Astrocyte of the spinal cord (primary cell): ENCODE measurements around the gene SELENOO.

ENCODE experiments used
- DNase-seq: peaks from one replicate; pipeline ENCODE4 v3.0.0; 2011; ENCODE audit warnings: low read depth, low spot score
- H3K4me3 ChIP-seq: 2 replicates; pipeline ENCODE4 v1.5.1; 2011; ENCODE audit warnings: low read depth, mild to moderate bottlenecking, low read length, moderate library complexity
- CTCF ChIP-seq: IDR thresholded peaks from 2 replicates; pipeline ENCODE4 v1.5.1; 2012; ENCODE audit warnings: low read depth, mild to moderate bottlenecking, low read length, inconsistent platforms
- in situ Hi-C: cut with HindIII; loops from 2 replicates; pipeline ENCODE4 v1.10.0; 2017; ENCODE audit warnings: low sequenced_read_pairs

SELENOO gene

DNA sequence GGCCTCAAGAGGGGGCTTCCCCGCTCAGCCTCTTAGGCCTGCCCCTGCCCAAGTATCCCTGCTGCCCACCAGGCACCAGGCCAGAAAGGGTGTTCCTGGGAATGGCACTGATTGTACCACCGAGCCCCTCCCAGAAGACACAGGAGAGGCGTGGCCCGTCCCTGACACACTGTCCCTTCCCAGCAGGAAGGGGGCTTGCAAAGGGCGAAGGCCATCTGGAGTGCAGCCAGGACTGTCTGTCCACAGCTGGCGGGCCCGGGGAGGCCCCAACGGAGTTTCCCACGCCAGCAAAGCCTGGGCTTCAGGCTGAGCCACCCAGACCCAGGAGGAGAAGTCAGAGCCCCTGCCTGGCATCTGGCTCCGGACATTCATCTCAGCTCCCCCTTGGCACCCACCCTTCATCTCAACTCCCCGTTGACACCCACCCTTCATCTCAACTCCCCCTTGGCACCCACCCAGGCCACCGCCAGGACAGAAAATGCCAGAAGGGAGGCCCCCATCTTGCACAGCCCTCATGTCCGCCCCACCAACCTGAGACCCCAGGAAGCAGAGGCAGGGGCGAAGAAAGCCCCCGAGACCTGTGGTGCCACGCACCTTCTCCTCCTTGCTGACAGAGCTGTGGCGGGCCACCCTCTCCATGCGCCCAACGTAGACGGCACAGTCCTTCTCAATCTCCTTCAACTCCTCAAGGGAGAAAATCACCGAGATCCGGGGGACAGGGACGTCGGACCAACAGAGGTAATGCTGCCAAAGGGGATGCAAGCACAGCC lies 24.6 kb downstream of the SELENOO start:
- no peak overlapping the region for H3K4me3 ChIP-seq
- in situ Hi-C loops = no loop called here
- DNase-seq = no peak
- TF ChIP-seq CTCF = no peak

DNA sequence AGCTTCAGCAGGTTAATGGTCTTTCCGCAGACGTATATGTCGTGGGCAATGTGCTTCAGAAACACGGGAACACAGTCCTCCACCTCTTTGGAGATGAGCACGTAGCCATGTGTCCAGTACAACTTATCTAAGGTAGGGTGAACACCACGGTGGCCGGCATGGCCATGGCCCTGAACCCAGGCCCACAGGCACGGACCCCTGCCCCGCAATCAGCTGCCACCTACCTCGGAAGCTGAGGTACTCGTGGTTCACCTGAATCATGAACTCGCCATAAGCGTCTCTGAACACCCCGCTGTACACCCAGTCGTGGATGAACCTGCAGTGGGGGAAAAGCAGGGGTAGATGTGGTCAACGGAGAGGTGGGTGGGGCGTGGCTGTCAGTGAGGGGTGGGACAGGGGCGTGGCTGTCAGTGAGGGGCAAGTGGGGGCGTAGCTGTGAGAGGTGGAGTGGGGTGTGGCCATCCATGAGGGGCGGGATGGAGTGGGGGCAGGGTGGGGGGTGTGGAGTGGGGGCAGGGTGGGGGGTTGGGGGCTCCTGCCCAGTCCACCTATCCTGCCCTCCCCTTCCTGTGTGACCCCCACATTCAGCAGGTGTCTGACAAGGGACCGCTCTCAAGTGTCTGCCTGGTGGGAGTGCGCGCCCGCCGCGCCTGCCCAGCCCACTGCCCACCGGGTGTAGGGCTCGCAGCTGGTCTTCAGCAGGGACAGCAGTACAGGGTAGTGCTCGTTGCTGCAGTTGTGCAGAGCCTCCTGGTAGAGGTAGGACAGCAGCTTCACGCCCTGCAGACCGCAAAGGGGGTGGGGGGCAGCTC lies 25.5 kb downstream of the SELENOO start:
- in situ Hi-C loops = no loop called here
- DNase-seq = no peak
- no peak for TF ChIP-seq CTCF
- no peak overlapping the region for H3K4me3 ChIP-seq

DNA sequence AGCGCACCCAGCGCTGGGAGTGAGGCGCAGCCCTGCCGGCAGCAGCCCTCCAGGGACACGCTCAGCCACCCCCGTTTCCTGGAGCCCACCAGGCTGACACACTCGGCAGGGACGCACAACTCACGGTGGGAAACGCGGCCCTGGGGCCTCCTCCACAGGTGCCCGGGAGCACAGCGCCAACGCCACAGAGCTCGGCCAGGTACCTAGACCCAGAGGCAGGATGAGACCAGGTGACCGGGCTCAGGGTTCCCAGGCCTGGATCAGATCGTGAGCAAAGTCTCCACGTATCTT lies 26.0 kb downstream of the SELENOO start:
- no peak for DNase-seq
- no peak for TF ChIP-seq CTCF
- H3K4me3 ChIP-seq = no peak overlapping the region
- in situ Hi-C loops = no loop called here

DNA sequence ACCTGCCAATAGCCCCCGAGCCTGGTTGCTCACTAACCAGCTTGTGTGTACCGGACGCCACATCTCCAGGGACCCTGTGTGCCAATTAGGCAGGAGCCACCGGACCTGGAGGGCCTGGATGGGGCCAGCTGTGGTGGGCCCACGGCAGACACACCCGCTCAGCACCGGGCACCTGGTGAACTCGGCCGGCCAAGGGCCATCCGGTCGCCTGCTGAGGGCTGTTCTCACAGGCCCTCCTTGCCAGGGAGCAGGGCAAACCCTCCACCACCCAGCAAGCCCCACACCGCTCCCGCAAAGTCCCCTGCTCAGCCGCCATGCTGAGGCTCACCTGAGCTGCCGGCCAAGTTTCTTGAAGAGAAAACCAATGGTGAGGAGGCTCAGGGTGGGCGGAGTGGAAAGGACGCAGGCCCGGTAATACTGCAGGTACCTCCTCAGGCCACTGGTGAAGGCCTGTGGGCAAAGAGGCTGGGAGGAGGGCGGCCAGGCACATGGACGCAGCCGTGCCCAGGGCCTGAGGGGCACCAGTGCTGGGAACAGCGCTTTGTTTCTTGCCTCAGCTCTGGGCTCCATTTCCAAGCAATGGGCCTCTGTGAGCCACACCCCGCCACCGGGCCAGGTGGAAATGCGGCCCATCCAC lies 26.9 kb downstream of the SELENOO start:
- in situ Hi-C loops = no loop called here
- DNase-seq = no peak
- TF ChIP-seq CTCF = no peak
- H3K4me3 ChIP-seq = no peak overlapping the region

DNA sequence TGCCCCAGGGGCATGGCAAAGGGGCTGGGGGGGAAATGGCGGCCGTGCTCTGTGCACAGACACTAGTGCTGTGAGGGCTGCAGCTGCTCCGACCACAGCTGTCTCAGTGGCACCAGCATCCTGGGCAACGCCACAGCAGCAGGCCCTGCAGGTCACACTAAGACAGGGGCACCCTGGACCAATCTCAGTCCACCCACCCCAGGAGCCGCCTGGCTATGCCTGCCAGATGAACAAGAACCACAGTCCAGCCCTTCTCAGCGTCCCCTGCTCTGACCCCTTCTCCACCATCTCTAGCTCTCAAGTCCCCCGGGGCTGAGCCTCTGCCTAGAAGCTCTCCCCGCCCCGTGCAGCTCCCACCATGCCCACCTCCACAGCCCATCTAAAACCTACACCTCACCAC lies 27.6 kb downstream of the SELENOO start:
- DNase-seq = no peak
- H3K4me3 ChIP-seq = no peak overlapping the region
- in situ Hi-C loops = no loop called here
- no peak for TF ChIP-seq CTCF

DNA sequence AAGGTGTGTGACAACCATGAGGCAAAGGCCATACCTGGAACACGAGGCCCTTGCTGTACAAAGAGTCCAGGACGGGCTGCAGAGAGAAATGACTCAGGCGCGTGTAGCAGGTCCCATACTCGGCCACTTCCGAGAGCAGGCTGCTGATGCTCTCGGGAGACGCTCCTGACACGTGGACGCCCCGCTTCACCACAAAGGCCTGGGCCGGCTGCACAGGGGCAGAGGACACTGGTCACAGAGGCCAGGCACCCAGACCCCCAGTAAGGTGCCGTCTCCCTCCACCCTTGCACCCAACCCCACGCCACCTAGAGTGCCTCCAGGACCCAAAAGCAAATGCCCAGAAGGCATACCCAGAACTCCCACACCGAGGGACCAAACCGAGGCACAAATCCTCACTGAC lies 28.6 kb downstream of the SELENOO start:
- no peak for TF ChIP-seq CTCF
- no peak for DNase-seq
- in situ Hi-C loops = no loop called here
- H3K4me3 ChIP-seq = no peak overlapping the region
